ENCODE results near the gene ERBB4.

- TF ChIP-seq, protein P1, sequence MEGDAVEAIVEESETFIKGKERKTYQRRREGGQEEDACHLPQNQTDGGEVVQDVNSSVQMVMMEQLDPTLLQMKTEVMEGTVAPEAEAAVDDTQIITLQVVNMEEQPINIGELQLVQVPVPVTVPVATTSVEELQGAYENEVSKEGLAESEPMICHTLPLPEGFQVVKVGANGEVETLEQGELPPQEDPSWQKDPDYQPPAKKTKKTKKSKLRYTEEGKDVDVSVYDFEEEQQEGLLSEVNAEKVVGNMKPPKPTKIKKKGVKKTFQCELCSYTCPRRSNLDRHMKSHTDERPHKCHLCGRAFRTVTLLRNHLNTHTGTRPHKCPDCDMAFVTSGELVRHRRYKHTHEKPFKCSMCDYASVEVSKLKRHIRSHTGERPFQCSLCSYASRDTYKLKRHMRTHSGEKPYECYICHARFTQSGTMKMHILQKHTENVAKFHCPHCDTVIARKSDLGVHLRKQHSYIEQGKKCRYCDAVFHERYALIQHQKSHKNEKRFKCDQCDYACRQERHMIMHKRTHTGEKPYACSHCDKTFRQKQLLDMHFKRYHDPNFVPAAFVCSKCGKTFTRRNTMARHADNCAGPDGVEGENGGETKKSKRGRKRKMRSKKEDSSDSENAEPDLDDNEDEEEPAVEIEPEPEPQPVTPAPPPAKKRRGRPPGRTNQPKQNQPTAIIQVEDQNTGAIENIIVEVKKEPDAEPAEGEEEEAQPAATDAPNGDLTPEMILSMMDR (conservative IDR thresholded peaks at IDR 0.05; ENCODE audit: low read length), result no peak
- no peak for TF ChIP-seq EZH2phosphoT487 (IDR thresholded peaks at IDR 0.05; ENCODE audit: borderline replicate concordance)
Measured at GRCh38 chr2:211534632-211535031, 1004.0 kb downstream of the ERBB4 start.
